HepG2 (cell line): ENCODE data around the gene OR6S1. TPM values are rescaled to one million over a fixed set of nuclear protein-coding genes. Genes with fewer than 3 reads are reported as not detected.

Source experiments
- ARID3A ChIP-seq: IDR thresholded peaks from 2 replicates; pipeline ENCODE4 v1.6.1; 2012; ENCODE audit warnings: low read depth, low read length, improper control_type of control experiment
- BORCS8-MEF2B ChIP-seq: sonication (generic); formaldehyde crosslinking; IDR thresholded peaks from 2 replicates; pipeline ENCODE4 v1.8.0; 2022; ENCODE audit warnings: mild to moderate bottlenecking, missing genetic modification reagents
- CC2D1A ChIP-seq: sonication (generic); formaldehyde crosslinking; IDR thresholded peaks from 2 replicates; pipeline ENCODE4 v1.8.1; 2023; ENCODE audit warnings: mild to moderate bottlenecking, missing genetic modification reagents
- CSRNP1 ChIP-seq: sonication (generic); formaldehyde crosslinking; IDR thresholded peaks from 2 replicates; pipeline ENCODE4 v1.8.1; 2023; ENCODE audit warnings: mild to moderate bottlenecking, missing genetic modification reagents
- FOXP1 ChIP-seq, 2 experiments: fragments of 450-650 bp in 1 of 2; IDR thresholded peaks; 2 replicates each; pipeline ENCODE4 v1.6.1; 2017 to 2018; ENCODE audit warnings: antibody characterized with exemption in 1 of 2
- KDM3A ChIP-seq: IDR thresholded peaks from 2 replicates; pipeline ENCODE4 v1.6.1; 2018; ENCODE audit warnings: low read depth, missing compliant biosample characterization
- NFE2L1 ChIP-seq: sonication (generic); formaldehyde crosslinking; IDR thresholded peaks from 2 replicates; pipeline ENCODE4 v1.4.0; 2020; ENCODE audit warnings: missing genetic modification reagents, mild to moderate bottlenecking, borderline replicate concordance
- SAP130 ChIP-seq: IDR thresholded peaks from 2 replicates; pipeline ENCODE4 v1.6.1; 2016; ENCODE audit warnings: low read depth
- SMAD1 ChIP-seq: sonication (generic); formaldehyde crosslinking; IDR thresholded peaks from 2 replicates; pipeline ENCODE4 v1.4.0; 2020; ENCODE audit warnings: missing genetic modification reagents, low read depth, mild to moderate bottlenecking, borderline replicate concordance
- SMAD3 ChIP-seq: sonication (generic); formaldehyde crosslinking; IDR thresholded peaks from 2 replicates; pipeline ENCODE4 v1.4.0; 2020; ENCODE audit warnings: missing genetic modification reagents
- TFE3 ChIP-seq: IDR thresholded peaks from 2 replicates; pipeline ENCODE4 v1.6.1; 2016
- TOPORS ChIP-seq: sonication (generic); formaldehyde crosslinking; IDR thresholded peaks from 2 replicates; pipeline ENCODE4 v1.8.0; 2023; ENCODE audit warnings: mild to moderate bottlenecking, missing genetic modification reagents
- TRIM22 ChIP-seq: fragments of 450-650 bp; IDR thresholded peaks from 2 replicates; pipeline ENCODE4 v1.6.1; 2017
- ZNF225 ChIP-seq: sonication (generic); formaldehyde crosslinking; IDR thresholded peaks from 2 replicates; pipeline ENCODE4 v1.4.0; 2020; ENCODE audit warnings: mild to moderate bottlenecking, missing genetic modification reagents
- ZNF556 ChIP-seq: sonication (generic); formaldehyde crosslinking; IDR thresholded peaks from 2 replicates; pipeline ENCODE4 v1.4.0; 2020; ENCODE audit warnings: mild to moderate bottlenecking, missing genetic modification reagents, borderline replicate concordance
- ZNF574 ChIP-seq: sonication (generic); formaldehyde crosslinking; IDR thresholded peaks from 2 replicates; pipeline ENCODE4 v1.4.0; 2020; ENCODE audit warnings: missing genetic modification reagents
- ZNF619 ChIP-seq: sonication (generic); formaldehyde crosslinking; IDR thresholded peaks from 2 replicates; pipeline ENCODE4 v1.4.0; 2020; ENCODE audit warnings: mild to moderate bottlenecking, missing genetic modification reagents
- polyA plus RNA-seq, 8 experiments: library from polyadenylated mRNA; depleted of rRNA in 3 of 8; stranded (reverse) in 7 of 8; unstranded in 1 of 8; fragments of >200 nt; fragmentation: Illumina TruSeq in 4 of 8; extraction: Trizol in 4 of 8; gene quantifications; 2 replicates each; pipeline versions ENCODE4 v1.2.1 to v1.2.3, GENCODE V29; 2011 to 2016; ENCODE audit warnings: low read depth in 4 of 8, missing spikeins in 1 of 8, mixed read lengths in 1 of 8; ENCODE audit not compliant: insufficient read depth in 1 of 8
- total RNA-seq, 5 experiments: library from RNA; depleted of rRNA; stranded (reverse); fragments of >200 nt; fragmentation: Illumina TruSeq; extraction: Trizol; gene quantifications; 2 replicates each; pipeline ENCODE4 v1.2.3, GENCODE V29; 2016; ENCODE audit warnings: low read depth in 1 of 5

OR6S1 gene
- total and polyA plus RNA-seq, 2 of the 13 experiments (the other 11 are each of a cell fraction or from before 2014, with no cell fraction given), result 0.09 TPM; not detected in 1

GRCh38 chr14:20609215-20610001 lies 32.1 kb downstream of the OR6S1 start (continued):
- peak; percentile 49; the same call in 1 of the 2 replicates for TF ChIP-seq CSRNP1 (CRISPR knock-in tag)
- TF ChIP-seq FOXP1 (IDR thresholded peaks at IDR 0.05), result no peak
- peak; percentile 21; the same call in 1 of the 2 replicates for TF ChIP-seq FOXP1 (CRISPR knock-in tag; IDR thresholded peaks at IDR 0.05)
- no peak; the same call in 1 of the 2 replicates for TF ChIP-seq ZNF574 (CRISPR knock-in tag)
- 0 out of 2 replicates have a peak, but pooled peaks have one; percentile 16 for TF ChIP-seq BORCS8-MEF2B (CRISPR knock-in tag)
- no peak for TF ChIP-seq TRIM22
- TF ChIP-seq CC2D1A (CRISPR knock-in tag), result 0 out of 2 replicates have a peak, but pooled peaks have one; percentile 89
- peak; percentile 77; the same call in 1 of the 2 replicates for TF ChIP-seq ZNF225 (CRISPR knock-in tag)
- TF ChIP-seq KDM3A, result peak; percentile 46
- 0 out of 2 replicates have a peak, but pooled peaks have one; percentile 17 for TF ChIP-seq NFE2L1 (CRISPR knock-in tag)
- 0 out of 2 replicates have a peak, but pooled peaks have one; percentile 6 for TF ChIP-seq SMAD1 (CRISPR knock-in tag)
- 0 out of 2 replicates have a peak, but pooled peaks have one; percentile 13 for TF ChIP-seq ZNF619 (CRISPR knock-in tag)
- TF ChIP-seq TOPORS (CRISPR knock-in tag), result peak; percentile 74
- peak; percentile 16; the same call in 1 of the 2 replicates for TF ChIP-seq ZNF556
- peak; percentile 50 for TF ChIP-seq ARID3A
- peak; percentile 47; the same call in 1 of the 2 replicates for TF ChIP-seq SAP130 (CRISPR knock-in tag)
- 0 out of 2 replicates have a peak, but pooled peaks have one; percentile 32 for TF ChIP-seq TFE3
- peak; percentile 72; the same call in 1 of the 2 replicates for TF ChIP-seq SMAD3 (CRISPR knock-in tag)
